Stimulated activated CD4-positive, alpha-beta T cell treated with anti-CD3 and anti-CD28 coated beads, Interleukin-15, amount 100 ng/mL, for 24 hours (primary cell): ENCODE measurements around the gene MYH11.
"Not testable (repeated sequence)": the region's sequence is repeated elsewhere in the genome, so short reads cannot be mapped to it uniquely, and the experiment has no call there.

Experiments
- DNase-seq: peaks from one replicate; pipeline ENCODE4 v3.0.0-alpha.2; 2020

The MYH11 gene

GRCh38 chr16:15803618-15804017 is 53.2 kb downstream of the MYH11 start:
- DNase-seq: no peak

- DNase-seq: no peak
Measured at GRCh38 chr16:15799851-15800495, 56.9 kb downstream of the MYH11 start.

GRCh38 chr16:15798671-15799070 is 58.2 kb downstream of the MYH11 start:
- DNase-seq: no peak

- DNase-seq: no peak
Measured at GRCh38 chr16:15796885-15797284, 59.9 kb downstream of the MYH11 start.

DNA sequence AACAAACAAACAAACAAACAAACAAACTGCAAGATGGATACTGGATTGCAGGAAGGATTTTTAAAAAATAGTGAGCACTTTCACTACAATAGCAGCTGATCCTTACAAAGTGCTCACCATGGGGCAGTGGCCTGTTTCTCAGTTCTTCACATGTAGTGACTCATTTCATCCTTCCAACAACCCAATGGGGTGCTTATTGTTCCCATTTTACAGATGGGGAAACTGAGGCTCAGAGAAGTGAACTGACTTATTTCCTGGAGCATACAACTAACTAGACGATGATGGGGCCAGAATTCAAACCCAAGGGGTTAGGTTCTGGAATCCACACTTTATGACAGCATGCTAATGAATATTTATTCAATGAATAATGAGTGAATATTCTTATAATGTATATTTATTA is 61.2 kb downstream of the MYH11 start:
- DNase-seq: no peak

DNA sequence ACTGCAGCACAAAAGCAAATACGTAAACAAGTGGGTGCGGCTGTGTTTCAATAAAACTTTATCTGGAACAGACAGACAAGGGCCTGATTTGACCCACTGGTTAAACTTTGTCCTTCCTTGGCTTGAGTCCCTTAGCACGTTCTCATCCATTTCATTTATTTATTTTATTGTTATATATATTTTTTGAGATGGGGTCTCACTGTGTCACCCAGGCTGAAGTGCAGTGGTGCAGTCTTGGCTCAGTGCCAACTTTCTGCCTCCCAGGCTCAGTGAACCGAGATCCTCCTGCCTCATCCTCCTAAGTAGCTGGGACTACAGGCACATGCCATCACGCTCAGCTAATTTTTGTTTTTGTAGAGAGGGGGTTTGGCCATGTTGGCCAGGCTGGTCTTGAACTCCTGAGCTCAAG is 64.3 kb downstream of the MYH11 start:
- DNase-seq: no peak

DNA sequence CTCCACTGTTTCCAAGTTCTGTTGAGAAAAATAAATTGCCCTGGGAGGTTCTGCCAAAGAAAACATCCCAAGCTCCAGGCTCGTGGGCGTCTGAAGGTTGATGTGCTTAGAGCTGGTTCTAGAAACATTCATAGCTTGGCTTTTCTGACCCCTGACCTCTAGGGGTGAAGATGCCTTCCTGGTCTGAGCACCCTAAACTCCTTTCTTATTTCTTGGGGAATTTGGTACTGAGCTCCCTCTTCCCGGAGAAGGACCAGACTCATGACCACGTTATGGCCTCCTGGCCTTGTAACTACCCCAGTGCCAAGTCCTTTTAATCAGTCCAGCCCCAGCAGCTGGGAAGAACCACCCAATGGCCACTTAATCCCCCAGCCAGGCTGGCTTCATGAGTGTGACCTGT is 66.4 kb downstream of the MYH11 start:
- DNase-seq: no peak

- not testable (repeated sequence) for DNase-seq
Measured at GRCh38 chr16:15789816-15790215, 67.0 kb downstream of the MYH11 start.

DNA sequence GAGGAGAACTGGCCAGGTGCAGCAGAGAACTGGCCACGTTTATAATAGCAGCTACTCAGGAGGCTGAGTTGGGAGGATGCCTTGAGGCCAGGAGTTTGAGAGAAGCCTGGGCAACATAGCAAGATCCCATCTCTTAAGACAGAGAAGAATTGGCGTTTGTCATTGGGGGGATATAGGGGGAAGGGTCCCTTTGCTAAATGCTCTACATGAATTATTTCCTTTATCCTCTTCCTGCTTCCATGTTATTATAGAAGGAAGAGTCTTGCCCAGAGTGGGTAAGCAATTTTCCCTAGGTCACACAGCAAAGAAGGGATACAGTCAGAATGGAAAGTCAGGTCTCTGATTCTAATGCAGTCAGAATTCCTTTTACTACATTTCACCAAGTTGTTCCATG is 68.0 kb downstream of the MYH11 start:
- DNase-seq: no peak

GRCh38 chr16:15786501-15786900 is 70.3 kb downstream of the MYH11 start:
- no peak for DNase-seq

DNA sequence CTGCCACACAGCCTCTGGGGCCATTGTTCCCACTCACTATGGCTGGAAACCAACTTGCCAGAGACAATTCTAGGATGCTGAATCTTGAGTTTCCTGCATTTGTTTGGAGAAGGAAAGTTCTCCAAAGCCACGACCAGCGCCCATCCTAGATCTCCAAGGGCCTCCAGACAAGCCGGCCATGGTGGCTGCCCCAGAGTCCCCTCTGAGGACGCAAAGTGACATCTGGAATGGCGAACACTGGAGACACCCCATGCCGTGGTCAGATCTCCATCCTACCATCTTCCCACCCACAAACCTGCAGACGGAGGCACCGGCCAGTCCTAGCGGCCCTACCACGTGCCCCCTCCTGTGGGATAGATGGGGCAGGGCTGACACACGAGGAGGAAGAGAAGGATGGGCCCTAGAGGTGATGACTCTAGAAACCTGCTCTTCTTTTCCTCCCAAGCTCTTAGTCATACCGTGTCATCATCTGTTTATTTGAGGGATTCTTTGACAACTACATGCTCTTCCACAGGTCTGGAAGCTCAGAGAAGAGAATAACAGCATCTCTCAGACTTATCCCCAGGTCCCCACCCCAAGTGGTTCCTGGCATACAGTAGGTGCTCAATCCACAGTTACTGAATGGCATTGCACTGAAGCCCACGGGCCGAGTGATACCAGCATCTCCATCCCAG is 71.3 kb downstream of the MYH11 start:
- DNase-seq: no peak

GRCh38 chr16:15783985-15784384 is 72.8 kb downstream of the MYH11 start:
- no peak for DNase-seq

DNA sequence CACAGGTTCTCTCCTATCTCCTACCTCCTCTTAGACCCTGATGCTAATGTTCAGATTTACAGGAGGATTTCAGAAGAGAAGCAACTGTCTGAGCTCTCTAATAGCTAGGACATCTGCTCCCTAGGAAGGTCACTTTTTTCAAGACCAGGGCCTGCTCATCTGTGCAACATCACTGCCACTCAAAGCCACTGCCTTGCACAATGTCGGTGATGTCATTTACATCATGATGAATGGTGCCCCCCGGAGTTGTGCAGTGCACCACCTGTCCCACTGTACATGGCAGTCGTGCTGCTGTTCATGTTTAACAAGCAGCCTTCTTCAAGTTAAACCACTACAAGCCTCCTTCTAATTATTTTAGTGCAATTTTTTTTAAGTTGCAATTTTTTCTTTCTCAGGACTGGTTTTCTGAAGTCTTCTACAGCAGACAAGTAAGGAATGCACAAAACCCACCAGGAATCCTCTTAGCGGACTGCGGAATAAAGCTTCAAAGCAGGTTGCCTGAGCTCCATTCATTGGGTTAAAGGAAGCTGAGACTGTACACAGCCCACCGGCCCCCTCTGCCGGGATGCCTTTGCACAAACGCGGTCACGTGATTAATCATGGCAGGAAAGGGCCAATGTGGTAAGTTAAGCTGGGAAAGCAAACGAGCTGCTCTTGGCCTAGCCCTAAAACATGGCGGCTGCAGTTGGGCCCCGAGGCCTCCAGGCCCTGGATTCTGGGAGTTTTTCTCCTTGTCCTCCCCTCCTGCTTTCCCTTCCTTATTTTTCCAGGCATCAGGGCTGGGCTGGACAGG is 74.1 kb downstream of the MYH11 start:
- DNase-seq: no peak

DNA sequence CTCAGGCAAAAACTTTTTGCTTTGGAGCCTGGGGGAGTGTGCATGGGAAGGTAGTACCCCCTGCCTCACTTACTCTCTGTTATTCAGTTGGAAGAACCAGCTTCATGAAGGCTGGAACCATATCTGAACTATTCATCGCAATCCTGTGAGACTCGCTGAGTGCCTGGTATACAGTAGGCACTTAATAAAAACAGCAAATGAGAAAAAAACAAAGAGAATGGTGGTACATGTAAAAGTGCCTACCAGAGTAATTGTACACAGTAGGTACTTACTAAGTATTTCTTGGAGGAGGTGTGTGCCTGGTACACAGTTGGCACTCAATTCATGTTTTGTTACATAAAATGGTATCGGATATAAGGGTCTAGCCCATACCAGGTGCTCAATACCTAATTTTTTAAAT is 75.2 kb downstream of the MYH11 start:
- no peak for DNase-seq

DNA sequence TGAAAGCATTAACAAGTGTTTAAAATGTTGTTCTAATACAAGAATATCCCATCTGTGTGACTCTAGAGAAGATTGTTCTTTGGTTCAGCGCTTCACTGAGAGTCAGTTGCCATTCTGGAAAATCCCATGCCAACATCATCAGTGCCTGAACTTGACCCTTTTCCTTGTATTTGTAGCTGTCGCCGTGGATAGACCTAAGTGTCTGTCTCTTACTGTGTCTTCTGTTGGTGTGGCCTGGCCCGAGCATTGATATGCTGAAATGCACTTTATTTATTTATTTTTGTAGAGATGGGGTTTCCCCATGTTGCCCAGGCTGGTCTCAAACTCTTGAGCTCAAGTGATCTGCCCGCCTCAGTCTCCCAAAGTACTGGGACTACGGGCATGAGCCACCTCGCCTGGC is 76.0 kb downstream of the MYH11 start:
- DNase-seq: no peak

DNA sequence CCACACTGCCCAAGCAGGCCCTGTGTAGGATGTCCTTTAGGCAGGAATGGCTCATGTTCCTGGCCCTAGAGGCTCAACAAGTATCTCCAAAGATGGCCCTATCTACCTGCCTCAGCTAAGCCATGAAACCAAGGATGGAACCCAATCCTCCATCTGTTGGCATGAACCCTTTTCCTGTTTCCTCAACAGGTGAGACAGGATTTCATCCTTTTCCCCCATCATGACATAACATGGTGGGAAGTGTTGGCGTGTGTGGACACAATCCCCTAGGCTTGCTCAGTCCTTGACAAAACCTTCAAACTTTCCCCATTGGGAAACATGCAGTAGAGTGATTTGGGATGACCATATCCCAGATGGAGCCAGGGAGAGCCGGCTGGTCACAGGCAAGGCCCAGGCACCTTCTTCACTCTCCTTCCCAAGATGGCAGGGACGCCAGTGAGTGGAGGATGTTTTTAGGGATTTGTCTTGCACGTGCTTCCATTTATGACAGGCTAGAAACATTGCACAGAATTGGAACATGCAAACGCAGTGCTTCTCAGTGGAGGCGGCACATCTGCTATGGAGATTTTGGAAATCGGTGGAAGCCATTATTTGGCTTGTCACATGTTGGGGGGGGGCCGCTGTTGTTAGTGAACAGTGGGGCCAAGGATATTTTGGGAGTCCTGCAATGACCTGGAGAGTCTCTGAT is 77.0 kb downstream of the MYH11 start:
- no peak for DNase-seq

GRCh38 chr16:15778999-15779614 is 77.7 kb downstream of the MYH11 start:
- DNase-seq: no peak

GRCh38 chr16:15778204-15778743 is 78.6 kb downstream of the MYH11 start:
- DNase-seq: no peak

DNA sequence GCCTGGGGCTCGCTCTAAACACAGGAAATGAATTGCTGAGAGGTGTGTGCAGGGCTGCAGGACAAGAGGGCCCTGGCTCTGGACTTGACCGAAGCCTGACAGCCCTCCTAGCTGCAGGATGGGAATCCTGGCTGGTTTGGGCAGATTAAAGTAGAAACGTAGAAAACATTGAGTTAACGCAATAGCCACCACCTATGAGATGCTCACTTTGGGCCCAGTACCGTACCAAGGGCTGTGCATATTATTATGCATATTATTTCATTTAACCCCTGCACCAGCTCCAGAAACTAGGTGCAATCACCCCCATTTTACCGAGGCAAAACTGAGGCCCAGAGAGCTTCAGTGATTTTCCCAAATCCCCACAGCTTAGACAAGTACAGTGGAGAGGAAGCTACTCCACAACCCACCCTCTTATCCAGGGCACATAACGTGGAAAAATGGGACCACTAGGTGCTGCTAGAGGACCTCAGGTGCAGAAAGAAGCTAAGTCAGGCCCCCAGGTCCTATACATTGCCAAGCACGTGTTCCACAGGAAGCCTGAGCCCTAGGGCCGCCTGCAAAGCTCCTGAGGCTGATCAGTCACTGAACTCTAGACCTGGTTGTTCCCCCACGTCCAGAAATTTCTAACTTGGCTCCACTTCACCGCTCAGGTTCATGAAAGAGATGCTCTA is 79.2 kb downstream of the MYH11 start:
- DNase-seq: peak; percentile 26

DNA sequence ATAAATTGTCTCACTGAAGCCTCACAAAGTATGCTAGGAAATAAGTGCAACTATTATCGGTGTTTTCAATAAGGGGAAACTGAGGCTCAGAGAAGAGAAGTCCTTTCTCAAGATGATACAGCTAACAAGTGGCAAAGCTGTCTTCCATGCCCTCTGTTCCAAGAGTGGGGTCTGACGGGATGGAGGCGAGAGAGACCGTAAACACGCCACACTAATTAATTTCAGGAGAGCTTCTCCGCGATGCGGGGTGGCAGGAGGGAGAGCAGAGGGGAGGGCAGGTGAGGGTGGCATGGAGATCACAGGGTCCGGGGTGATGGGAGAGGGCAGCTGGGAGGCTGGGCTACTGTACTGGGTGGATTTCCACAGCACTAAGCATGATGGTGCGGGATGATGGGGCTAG is 80.3 kb downstream of the MYH11 start:
- DNase-seq: no peak

GRCh38 chr16:15775663-15776304 is 81.0 kb downstream of the MYH11 start:
- no peak for DNase-seq

DNA sequence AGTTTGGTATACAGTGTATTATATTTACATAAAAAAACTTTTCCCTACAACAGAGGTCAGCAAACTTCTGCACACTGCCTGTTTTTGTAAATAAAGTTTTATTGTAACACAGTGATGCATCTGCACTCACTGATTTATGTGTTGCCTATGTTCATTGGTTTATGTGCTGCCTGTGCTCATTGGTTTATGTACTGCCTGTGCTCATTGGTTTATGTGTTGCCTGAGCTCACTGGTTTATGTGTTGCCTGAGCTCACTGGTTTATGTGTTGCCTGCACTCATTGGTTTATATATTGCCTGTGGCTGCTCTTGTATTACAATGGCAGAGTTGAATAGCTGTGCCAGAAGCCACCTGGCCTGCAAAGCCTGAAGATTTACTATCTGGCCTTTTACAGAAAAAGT is 81.6 kb downstream of the MYH11 start:
- DNase-seq: no peak
